Breast epithelium (tissue), 3 donors: ENCODE results near the gene MAP3K1.

ENCODE experiments used
- CTCF ChIP-seq, 3 donors: fragments of 450-650 bp; IDR thresholded peaks; one replicate each; pipeline ENCODE4 v1.5.1; 2016 to 2017; ENCODE audit warnings: antibody characterized with exemption in 3 of 3, mild to moderate bottlenecking in 3 of 3, moderate library complexity in 3 of 3
- POLR2A ChIP-seq: fragments of 450-650 bp; IDR thresholded peaks from one replicate; pipeline ENCODE4 v1.6.1; 2016; ENCODE audit warnings: antibody characterized with exemption, mild to moderate bottlenecking, moderate library complexity
- POLR2AphosphoS5 ChIP-seq, 3 donors: sonication (generic); formaldehyde crosslinking; IDR thresholded peaks; one replicate each; pipeline ENCODE4 v1.6.1; 2017; ENCODE audit warnings: antibody characterized with exemption in 3 of 3

GRCh38 chr5:56918054-56918453 is 102.7 kb downstream of the MAP3K1 start:
- TF ChIP-seq POLR2A (no peak), CTCF (IDR thresholded peaks at IDR 0.05) (no peak), POLR2AphosphoS5 (IDR thresholded peaks at IDR 0.05) (no peak)
